Stomach (tissue), 9 donors: ENCODE results near the gene PCSK4. TPM values are rescaled to one million over a fixed set of nuclear protein-coding genes. Genes with fewer than 3 reads are reported as not detected.
A peak's percentile ranks its signal among the peaks of the same experiment; 100 is the strongest.

Experiments used
- DNase-seq, 2 donors: peaks; one replicate each; pipeline versions ENCODE4 v3.0.0 to v3.0.0-alpha.2; 2013 to 2019
- H3K27ac ChIP-seq, 5 donors: fragments of 200-600 bp in 4 of 5; sonication (generic) in 4 of 5; one replicate each; pipeline ENCODE4 v1.5.1; 2013 to 2019; ENCODE audit warnings: mild to moderate bottlenecking in 1 of 5, moderate library complexity in 1 of 5
- H3K27me3 ChIP-seq, 3 donors: fragments of 200-600 bp; sonication (generic); one replicate each; pipeline ENCODE4 v1.5.1; 2017 to 2019; ENCODE audit warnings: mixed run types in 1 of 3
- H3K36me3 ChIP-seq, 4 donors: fragments of 200-600 bp; sonication (generic); 1 replicate in 3 of 4; 2 replicates in 1 of 4; pipeline ENCODE4 v1.5.1; 2016 to 2019
- H3K4me1 ChIP-seq, 4 donors: fragments of 200-600 bp; sonication (generic); one replicate each; pipeline ENCODE4 v1.5.1; 2016 to 2019
- H3K4me3 ChIP-seq, 4 donors: fragments of 200-600 bp; sonication (generic) in 3 of 4; one replicate each; pipeline ENCODE4 v1.5.1; 2016 to 2019; ENCODE audit warnings: mild to moderate bottlenecking in 1 of 4
- H3K9me3 ChIP-seq, 4 donors: fragments of 200-600 bp; sonication (generic); one replicate each; pipeline ENCODE4 v1.5.1; 2016 to 2019
- EP300 ChIP-seq: sonication (generic); formaldehyde crosslinking; IDR thresholded peaks from one replicate; pipeline ENCODE4 v1.6.1; 2017; ENCODE audit warnings: antibody characterized with exemption
- POLR2A ChIP-seq, 4 donors: fragments of 450-650 bp; IDR thresholded peaks; one replicate each; pipeline ENCODE4 v1.6.1; 2016; ENCODE audit warnings: antibody characterized with exemption in 4 of 4, control low read depth in 2 of 4, mild to moderate bottlenecking in 1 of 4, moderate library complexity in 1 of 4
- POLR2AphosphoS5 ChIP-seq, 3 donors: sonication (generic); formaldehyde crosslinking; IDR thresholded peaks; one replicate each; pipeline ENCODE4 v1.6.1; 2016; ENCODE audit warnings: antibody characterized with exemption in 3 of 3
- WGBS, 5 donors: extraction: QIAGEN DNeasy Blood & Tissue Kit in 3 of 5; methylation state at CpG; one replicate each; pipeline versions ENCODE4 v1.1.5 to v1.1.7; 2013 to 2018; 5-methylcytosine and 5-hydroxymethylcytosine counted together
- intact Hi-C: fragments of 100-400 bp; cut with DNase I; formaldehyde crosslinking; loops from one replicate; pipeline ENCODE4 v1.15.1; 2023; ENCODE audit warnings: low total_unique reads
- polyA plus RNA-seq, 3 donors: library from polyadenylated mRNA; stranded (reverse); fragments of 200-250 nt; gene quantifications; one replicate each; pipeline ENCODE4 v1.2.3, GENCODE V29; 2013
- total RNA-seq, 5 donors: library from RNA; depleted of rRNA; stranded (reverse); fragments of >200 nt; gene quantifications; one replicate each; pipeline versions ENCODE4 v1.1.0 to v1.2.3, GENCODE V29; 2014 to 2016
- TF ChIP-seq, protein P1 (sequence below), 7 experiments: fragments of 450-650 bp in 4 of 7; fragments of 200-600 bp in 3 of 7; sonication (generic) in 3 of 7; IDR thresholded peaks; one replicate each; pipeline ENCODE4 v1.5.1; 2016 to 2019; ENCODE audit warnings: antibody characterized with exemption in 7 of 7, control low read depth in 2 of 7, mild to moderate bottlenecking in 1 of 7
- donor health status: healthy with polysubstance abuse.
- donor health status: Bipolar disorder and iron deficiency.
- donor health status: healthy.

Gene PCSK4
- total and polyA plus RNA-seq, 8 donors: 1.7 to 26.8 (median 4.1) TPM; not detected in 2

DNA sequence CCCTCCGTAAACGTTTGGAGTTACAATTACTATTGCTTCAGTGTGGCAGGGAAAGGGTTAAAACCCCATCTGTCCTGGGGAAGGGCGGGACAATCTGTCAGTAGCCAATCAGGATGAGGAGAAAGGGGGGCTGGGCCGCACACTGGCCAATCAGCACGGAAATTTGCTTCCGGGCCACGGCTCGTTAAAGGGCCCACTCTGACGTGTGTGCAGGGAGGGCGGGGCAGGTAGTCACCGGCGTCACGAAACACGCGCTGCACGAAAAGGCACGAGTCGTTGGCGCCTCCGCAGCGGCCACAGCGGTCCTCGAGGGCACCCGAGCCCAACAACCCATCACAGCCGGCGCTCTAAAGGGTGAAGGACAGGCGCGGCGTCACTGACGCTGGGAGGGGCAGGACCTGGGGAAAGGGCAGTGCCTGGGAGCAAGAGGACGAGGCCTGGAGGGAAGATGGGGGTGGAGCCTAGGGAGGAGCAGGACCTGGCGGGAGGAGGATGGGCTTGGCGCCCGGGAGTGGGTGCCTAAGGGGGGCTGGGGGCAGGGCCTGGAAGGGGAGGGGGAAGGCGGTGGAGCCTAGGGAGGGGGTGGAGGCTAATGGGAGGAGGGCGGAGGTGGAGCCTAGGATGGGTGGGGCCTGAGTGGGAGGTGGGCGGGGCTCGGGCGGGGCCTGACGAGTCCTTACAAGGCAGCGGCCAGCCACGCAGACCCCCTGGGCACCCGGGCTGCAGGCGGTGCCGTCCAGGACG, 17.8 kb upstream of the PCSK4 start:
- Histone ChIP-seq H3K9me3 (peaks cover 0 to 5% (median 2%) of the 10 kb centered on the region in 4 donors), H3K36me3 (no peaks in the 10 kb centered on the region), H3K27me3 (peaks cover 19 to 93% (median 36%) of the 10 kb centered on the region in 3 donors), H3K4me1 (peaks cover 10 to 41% (median 38%) of the 10 kb centered on the region in 4 donors), H3K4me3 (peak overlapping the region; percentile 35 to 46 (median 41)), H3K27ac (peak overlapping the region; percentile 39 to 85 (median 69))
- DNase-seq: peak; percentile 89 to 98
- intact Hi-C loops: no loop called here
- 1 to 6% (median 2%) methylated on average over 36 to 46 of the region's 46 CpGs for WGBS, 5 donors
- TF ChIP-seq POLR2A (IDR thresholded peaks at IDR 0.05) (no peak), EP300 (no peak), POLR2AphosphoS5 (IDR thresholded peaks at IDR 0.05) (peak in 1 of 3 donors; percentile 40)
- TF ChIP-seq, protein P1, sequence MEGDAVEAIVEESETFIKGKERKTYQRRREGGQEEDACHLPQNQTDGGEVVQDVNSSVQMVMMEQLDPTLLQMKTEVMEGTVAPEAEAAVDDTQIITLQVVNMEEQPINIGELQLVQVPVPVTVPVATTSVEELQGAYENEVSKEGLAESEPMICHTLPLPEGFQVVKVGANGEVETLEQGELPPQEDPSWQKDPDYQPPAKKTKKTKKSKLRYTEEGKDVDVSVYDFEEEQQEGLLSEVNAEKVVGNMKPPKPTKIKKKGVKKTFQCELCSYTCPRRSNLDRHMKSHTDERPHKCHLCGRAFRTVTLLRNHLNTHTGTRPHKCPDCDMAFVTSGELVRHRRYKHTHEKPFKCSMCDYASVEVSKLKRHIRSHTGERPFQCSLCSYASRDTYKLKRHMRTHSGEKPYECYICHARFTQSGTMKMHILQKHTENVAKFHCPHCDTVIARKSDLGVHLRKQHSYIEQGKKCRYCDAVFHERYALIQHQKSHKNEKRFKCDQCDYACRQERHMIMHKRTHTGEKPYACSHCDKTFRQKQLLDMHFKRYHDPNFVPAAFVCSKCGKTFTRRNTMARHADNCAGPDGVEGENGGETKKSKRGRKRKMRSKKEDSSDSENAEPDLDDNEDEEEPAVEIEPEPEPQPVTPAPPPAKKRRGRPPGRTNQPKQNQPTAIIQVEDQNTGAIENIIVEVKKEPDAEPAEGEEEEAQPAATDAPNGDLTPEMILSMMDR (IDR thresholded peaks at IDR 0.05): no peak

DNA sequence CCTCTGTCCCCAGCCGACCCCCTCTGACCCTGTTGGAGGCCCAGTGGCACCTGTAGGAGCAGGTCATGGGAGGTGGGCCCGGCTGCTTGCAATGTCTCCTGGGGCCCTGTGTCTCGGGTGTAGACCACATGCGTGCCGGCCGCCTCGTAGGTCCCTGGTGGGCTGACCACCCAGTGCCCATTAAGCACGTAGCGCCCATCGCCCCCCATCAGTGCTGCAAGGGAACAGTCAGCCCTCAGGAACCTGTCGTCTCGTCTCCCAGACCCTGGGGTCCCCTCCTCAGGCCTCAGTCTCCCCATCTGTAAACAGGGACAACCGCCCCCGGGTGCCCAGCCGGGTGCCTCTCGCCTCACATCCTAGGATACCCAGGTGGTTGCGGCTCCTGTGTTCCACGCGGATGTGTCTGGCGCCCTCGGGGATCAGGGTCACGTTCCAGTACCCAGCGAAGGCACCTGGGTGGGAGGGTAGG, 17.1 kb upstream of the PCSK4 start:
- 65 to 80% (median 73%) methylated on average over 23 of the region's 23 CpGs for WGBS, 5 donors
- H3K9me3 ChIP-seq: peaks cover 0 to 5% (median 2%) of the 10 kb centered on the region in 4 donors
- H3K36me3 ChIP-seq: no peaks in the 10 kb centered on the region
- H3K4me3 ChIP-seq: peak overlapping the region in 1 of 4 donors; percentile 46
- peaks cover 23 to 93% (median 35%) of the 10 kb centered on the region in 3 donors for H3K27me3 ChIP-seq
- peak overlapping the region in 2 of 5 donors; percentile 69 to 82 for H3K27ac ChIP-seq
- peaks cover 7 to 35% (median 32%) of the 10 kb centered on the region in 4 donors for H3K4me1 ChIP-seq
- intact Hi-C loops: no loop called here
- TF ChIP-seq, protein P1 (IDR thresholded peaks at IDR 0.05): no peak
- TF ChIP-seq POLR2A (IDR thresholded peaks at IDR 0.05) (no peak), EP300 (no peak), POLR2AphosphoS5 (IDR thresholded peaks at IDR 0.05) (no peak)
- DNase-seq: no peak

DNA sequence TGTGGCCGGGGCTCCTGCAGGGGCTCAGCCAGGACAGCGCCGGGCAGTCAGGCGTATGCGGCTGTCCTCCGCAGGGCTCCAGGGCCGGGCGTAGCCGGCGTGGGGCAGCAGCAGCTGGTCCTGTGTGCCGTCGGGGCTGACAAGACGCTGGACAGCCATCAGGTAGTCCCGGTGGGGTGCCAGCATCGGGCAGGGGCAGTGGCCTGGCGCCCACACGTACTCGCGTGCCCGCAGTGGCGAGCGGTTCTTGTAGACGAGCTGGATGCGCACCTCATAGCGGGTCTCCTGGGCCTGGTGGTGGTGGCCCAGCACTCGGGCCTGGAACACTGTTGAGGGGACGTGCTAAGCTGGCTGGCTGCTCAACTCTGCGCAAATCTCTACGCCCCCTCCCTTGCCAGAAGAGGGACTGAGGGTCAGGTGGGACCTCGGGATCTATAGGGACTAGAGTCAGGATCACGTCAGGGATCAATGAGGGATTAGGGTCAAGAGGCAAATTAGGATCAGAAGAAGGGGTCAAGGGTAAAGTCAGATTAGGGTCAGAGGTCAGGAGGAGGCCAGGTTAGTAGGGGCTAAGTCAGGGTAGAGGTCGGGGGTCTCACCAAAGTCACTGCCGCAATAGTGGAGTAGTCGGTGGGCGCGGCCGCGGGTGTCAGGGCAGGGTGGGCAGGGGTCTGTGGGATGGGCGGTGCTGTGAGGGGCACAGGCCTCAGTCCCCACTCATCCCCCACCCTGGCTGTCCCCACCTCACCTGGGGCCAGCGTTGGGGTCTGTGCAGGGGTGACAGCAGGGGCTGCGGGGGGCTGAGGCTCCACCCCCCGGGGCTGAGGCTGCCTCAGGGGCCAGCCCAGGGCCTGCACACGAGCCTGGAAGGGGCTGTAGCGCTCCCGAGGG, 16.1 kb upstream of the PCSK4 start:
- H3K9me3 ChIP-seq: peaks cover 0 to 5% (median 2%) of the 10 kb centered on the region in 4 donors
- DNase-seq: no peak
- WGBS, 5 donors: 90 to 93% (median 91%) methylated on average over 16 to 45 of the region's 45 CpGs
- intact Hi-C loops: no loop called here
- no peak for TF ChIP-seq POLR2AphosphoS5 (IDR thresholded peaks at IDR 0.05)
- TF ChIP-seq EP300: no peak
- TF ChIP-seq, protein P1 (IDR thresholded peaks at IDR 0.05): no peak
- TF ChIP-seq POLR2A (IDR thresholded peaks at IDR 0.05): no peak
- H3K27me3 ChIP-seq: peaks cover 15 to 93% (median 29%) of the 10 kb centered on the region in 3 donors
- H3K36me3 ChIP-seq: no peaks in the 10 kb centered on the region
- no peak overlapping the region for H3K4me3 ChIP-seq
- peaks cover 7 to 33% (median 26%) of the 10 kb centered on the region in 4 donors for H3K4me1 ChIP-seq
- H3K27ac ChIP-seq: no peak overlapping the region

DNA sequence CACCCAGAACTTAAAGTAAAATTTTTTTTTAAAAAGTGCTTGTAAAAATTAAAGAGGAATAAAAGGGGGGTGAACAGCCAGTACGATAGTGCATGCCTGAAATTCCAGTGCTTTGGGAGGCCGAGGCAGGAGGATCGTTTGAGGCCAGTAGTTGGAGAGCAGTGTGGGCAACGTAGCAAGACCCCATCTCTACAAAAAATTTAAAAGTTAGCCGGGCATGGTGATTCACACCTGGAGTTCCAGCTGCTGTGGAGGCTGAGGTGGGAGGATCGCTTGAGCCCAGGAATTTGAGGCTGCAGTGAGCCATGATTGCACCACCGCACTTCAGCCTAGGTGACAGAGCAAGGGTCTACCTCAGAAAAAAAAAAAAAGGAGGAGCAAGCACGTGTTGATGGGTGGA, 14.9 kb upstream of the PCSK4 start:
- Histone ChIP-seq H3K27ac (no peak overlapping the region), H3K4me1 (peaks cover 7 to 27% (median 26%) of the 10 kb centered on the region in 4 donors), H3K27me3 (peaks cover 15 to 85% (median 27%) of the 10 kb centered on the region in 3 donors), H3K36me3 (no peaks in the 10 kb centered on the region), H3K4me3 (no peak overlapping the region), H3K9me3 (peaks cover 0 to 5% (median 2%) of the 10 kb centered on the region in 4 donors)
- 79 to 84% (median 80%) methylated on average over 8 of the region's 8 CpGs for WGBS, 5 donors
- TF ChIP-seq POLR2A (IDR thresholded peaks at IDR 0.05) (no peak), EP300 (no peak), POLR2AphosphoS5 (IDR thresholded peaks at IDR 0.05) (no peak)
- TF ChIP-seq, protein P1 (IDR thresholded peaks at IDR 0.05): no peak
- DNase-seq: no peak
- intact Hi-C loops: no loop called here
